NCI-H226 (cell line): ENCODE data around the gene GHR.

Experiments used
- DNase-seq: peaks from one replicate; pipeline ENCODE4 v3.0.0-alpha.2; 2015

GHR gene

GRCh38 chr5:42612750-42613366 is 189.6 kb downstream of the GHR start:
- peak; percentile 62 for DNase-seq

- DNase-seq: no peak
These were observed 191.3 kb downstream of the GHR start for GRCh38 chr5:42614509-42614908.

DNA sequence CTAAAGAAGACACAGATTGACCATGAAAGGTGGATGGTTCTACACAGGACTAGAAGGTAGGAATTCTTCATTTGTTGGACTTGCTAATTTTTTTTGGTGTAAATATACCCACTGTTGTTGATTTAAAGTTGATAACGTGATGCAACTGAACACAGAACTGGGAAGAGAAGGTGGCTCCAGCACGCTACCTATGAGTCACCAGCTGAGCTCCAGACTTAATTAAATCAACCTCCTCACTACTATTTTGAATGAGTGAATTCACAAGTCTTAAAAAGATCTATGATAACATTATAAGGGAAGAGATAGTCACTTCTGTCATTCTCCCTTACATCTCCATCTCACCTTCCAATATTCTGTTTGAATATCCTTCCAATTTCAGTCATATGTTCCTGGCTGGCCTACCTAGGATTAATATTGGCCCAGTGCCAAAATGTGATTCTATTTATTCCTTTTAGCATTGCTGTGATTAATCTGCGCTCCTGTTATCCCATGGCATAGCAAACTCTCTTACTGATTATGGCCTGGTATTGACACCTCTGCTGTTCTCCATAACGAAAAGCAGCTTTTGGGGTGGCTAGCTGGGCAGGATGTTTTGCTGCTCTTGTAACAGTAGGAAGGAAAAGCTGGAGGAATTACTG is 197.5 kb downstream of the GHR start:
- DNase-seq: no peak

DNA sequence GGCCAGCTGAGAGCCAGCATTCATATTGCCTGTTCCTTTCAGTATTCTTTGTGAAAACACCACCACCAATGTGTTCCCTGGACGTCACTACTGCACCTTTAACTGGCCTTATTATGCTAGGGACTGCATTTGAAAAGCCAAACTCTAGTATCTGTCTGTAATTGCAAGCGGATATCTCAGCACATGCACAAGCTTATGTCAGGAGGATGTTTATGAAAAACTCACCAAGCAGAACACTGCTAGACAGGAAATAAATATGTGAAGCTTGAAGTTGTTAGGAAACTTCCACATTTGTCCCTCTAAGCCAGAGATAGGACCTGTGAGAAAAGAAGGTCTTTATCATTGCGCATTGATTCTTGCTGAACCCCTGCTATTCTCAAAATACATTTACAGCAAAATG is 198.0 kb downstream of the GHR start:
- DNase-seq: no peak

- DNase-seq: peak; percentile 58
These were observed 198.4 kb downstream of the GHR start for GRCh38 chr5:42621662-42622061.

GRCh38 chr5:42624912-42625311 is 201.7 kb downstream of the GHR start:
- DNase-seq: no peak

DNA sequence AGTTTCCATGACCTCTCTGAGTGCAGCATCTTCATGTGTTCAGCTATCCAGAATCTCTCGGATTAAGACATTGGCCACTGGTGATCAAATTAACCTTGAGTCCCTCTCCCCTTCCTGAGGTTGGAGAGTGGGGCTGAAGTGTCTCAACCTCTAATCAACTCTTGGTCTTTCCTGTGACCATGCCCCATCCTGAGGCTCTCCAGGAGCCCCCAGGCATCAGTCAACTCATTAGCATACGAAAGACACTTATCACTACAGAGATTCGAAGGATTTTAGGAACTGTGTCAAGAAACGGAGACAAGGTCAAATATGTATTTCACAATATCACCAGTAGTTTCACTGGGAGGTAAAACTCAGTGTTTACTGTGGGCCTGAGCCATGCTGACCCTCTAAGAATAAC is 203.2 kb downstream of the GHR start:
- DNase-seq: no peak

DNA sequence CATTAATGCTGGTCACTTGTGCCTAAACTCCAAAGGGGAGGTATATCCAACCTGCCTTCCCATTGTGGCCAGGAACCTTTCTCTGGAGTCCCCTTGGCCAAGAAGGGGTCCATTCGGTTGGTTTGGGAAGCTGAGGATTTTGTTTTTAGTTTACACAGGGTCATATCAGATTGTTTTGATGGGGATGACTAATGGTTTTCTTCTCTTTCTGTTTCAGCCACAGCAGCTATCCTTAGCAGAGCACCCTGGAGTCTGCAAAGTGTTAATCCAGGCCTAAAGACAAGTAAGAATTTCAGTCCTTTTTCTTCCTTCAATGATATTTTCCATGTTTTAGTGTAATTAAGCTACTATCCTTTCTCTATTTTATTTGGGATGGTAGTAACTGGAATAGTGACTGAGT is 205.6 kb downstream of the GHR start:
- no peak for DNase-seq

DNA sequence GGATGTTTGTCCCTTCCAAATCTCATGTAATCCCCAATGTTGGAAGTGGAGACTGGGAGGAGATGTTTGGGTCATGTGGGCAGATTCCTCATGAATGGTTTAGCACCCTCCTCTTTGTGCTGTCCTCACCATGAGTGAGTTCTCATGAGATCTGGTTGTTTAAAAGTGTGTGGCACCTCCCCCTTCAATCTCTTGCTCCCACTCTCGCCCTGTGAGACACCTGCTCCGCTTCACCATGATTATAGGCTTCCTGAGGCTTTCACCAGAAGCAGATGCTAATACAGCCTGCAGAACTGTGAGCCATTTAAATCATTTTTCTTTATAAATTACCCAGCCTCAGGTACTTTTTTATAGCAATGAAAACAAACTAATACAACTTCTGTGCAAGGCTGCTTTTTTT is 206.0 kb downstream of the GHR start:
- no peak for DNase-seq

DNA sequence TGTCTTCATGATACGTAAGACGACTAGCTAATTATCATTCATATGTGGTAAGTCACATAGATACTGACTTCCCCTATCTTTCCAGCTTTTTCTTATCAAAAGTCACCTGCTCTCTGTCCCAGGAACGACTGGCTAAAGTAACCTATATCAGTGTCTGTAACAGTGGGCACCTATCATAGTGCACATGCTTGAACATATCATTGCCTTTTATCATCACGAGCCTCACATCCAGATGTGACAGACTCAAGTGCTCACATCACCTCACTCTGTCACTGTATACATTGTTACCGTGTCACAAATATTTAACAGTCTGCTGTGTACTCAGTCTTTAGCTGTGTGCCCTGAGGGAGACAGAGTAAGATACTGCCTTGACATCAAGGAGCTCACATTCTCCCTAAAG is 208.0 kb downstream of the GHR start:
- no peak for DNase-seq

DNA sequence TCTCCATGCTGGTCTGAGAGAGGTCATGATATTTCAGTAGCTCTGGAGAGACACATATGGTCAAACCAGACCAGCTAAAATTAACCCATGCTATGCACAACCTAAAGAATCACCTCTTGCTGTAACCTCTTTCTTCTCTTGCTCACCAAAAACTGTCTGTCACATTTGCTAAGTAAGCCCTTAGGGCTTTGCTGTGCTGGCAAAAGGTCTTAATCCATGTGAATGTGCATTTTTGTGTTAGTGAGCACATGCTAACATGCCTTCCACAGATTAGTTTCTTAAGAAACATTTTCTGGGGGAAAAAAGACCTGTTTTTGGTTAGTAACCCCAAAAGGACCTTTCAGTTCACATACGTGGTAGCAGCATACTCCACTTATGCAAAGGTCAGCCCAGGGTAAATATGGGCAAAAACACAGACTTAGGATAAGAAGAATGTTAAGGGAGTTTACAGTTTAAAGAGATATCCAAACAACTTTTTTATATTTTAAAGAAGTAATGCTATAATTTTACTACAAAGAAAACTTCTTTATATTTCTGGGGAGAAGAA is 209.2 kb downstream of the GHR start:
- DNase-seq: no peak

- no peak for DNase-seq
These were observed 211.3 kb downstream of the GHR start for GRCh38 chr5:42634575-42634974.

DNA sequence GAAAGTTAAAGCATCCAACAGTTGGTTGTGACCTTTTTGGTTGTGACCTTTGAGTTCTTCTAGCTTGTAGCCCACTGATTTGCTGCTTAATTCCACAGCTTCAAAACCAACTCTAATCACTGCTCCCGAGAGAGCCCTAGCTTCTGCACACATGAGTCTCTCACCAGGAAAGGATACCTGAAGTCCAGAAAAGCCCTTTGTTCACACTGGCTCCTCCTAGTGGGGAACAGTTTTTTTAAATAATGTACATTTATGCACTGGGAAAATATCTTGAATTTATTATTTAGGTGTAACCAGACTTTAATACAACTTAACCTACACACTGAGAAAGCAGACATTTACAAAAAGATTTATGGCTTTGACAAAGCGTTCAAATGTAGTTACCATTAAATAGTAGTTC is 213.2 kb downstream of the GHR start:
- no peak for DNase-seq

GRCh38 chr5:42636946-42637345 is 213.7 kb downstream of the GHR start:
- DNase-seq: no peak

GRCh38 chr5:42638972-42639371 is 215.7 kb downstream of the GHR start:
- no peak for DNase-seq

- DNase-seq: no peak
These were observed 217.6 kb downstream of the GHR start for GRCh38 chr5:42640835-42641234.

DNA sequence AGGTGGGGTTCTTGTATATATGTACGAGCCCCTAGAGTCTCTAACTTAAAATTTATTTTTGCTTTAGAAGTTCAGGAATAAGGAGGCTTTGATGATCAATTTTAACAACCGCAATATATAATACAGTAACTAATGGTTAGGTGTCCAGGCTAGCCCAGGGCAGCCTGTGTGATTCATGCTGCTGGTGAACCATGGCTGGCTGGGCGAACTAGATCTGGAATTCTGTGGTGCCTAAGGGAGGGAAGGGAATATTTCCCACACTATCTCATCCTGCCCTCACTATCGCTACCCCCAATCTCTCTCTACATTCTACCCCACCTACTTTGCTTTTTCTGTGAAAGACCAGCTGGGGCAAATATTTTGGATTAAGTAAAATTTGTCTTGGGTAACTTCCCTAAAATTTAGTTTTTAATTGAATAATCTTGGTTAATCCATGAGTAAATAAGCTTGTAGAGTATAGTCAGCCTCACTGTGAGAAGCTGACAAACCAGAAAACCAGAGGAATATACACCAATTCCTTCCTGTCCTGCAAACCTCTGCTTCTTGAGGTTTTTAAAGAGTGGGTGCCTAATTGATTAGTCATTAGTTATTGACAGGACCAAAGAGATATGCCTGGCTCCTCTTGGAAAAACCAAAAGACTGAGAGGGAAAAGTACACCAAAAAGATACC is 218.2 kb downstream of the GHR start:
- DNase-seq: peak; percentile 83

- DNase-seq: no peak
These were observed 218.8 kb downstream of the GHR start for GRCh38 chr5:42642006-42642405.

DNA sequence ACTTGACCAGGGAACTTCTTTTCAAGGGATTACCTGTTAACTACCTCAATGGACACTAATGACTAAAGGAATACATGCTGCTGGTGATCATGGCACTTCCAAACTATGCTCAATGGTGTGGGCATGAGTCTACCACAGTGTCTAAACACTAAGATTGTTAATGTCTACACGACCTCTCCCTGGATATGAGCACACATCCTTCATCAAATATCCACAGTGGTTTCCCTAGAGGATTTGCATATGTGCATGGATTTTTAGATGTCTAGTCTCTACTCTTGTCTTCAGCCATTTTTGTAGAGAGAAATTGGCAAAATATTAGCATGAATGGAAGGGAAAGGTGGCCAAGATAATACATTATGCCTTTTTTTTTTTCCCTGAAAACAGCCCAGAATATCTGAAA is 220.1 kb downstream of the GHR start:
- DNase-seq: no peak

- peak; percentile 36 for DNase-seq
These were observed 221.9 kb downstream of the GHR start for GRCh38 chr5:42645138-42645537.

DNA sequence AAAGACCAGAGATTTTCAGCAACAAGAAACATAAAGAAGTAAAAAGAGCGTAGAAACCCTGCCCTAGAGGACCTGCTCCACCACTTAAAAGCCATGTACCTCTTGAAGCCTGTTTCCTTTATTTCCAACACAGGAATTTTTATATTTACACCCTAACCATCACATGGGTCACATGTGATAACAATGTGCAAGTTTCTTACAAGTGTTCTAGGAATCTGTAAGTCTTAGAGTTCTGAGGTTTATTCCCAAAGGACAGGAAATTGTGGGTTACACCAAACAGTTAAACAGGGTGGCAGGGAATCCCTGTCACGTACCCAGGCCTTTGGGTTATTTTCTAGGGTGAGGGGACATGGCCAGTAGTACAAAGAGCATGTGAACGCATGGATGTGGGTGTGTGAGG is 224.8 kb downstream of the GHR start:
- no peak for DNase-seq

DNA sequence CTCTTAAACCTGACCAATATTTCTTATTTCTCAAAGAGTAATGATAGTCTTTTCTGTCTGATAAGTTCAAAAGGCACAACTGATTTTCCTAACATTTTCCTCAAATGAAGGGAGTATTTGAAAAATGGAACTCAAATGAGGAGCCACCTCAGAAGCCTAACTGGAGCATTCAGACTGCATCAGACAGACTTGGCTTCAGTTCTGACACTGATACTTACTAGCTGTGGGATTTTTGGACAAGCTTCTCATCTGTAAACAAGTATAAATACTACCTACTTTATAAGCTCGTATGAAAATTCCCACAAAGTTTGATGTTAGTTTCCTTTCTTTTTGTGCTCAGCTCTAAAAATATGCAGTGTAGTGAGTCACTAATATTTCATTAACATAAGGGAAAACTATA is 225.7 kb downstream of the GHR start:
- DNase-seq: no peak

DNA sequence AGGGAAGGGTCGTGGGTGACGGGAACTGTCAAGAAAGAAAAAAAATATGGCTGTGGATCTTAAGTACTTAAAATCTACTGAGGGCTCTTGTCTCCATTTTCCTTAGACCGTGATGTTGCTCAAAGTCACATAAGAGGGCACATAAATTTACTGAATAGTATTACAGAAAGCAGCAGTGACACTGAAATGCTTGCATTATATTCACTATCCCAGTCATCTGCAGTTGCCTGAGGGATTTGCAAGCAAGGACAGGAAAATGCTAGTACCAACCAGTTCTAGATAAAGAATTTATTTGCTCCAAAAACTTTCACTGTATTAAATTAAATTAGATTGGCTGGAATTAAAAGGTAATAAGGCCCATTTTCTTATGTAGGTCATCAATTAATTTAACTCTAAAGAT is 226.8 kb downstream of the GHR start:
- no peak for DNase-seq

DNA sequence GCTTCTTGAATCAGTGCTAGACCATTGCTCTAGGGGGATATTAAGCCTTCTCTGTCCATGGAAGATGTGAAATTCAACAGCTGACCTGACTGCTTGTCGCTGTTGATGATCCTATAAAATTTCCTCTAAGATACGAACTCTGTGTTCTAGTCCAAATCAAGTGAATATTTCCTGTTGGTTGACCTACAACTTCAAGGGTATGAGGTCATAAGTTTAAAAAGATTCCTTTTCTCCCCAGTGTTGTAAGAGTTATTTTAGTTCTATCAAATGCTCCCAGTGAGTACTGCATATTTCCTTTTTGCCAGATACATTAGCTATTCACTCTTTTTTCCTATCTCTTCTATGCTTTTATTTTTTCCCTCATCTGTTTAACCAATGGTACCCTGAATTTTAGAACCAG is 230.5 kb downstream of the GHR start:
- DNase-seq: no peak
